Brain microvascular endothelial cell (primary cell): Measurements from ENCODE around the gene RBCK1.

ENCODE experiments used
- DNase-seq: peaks from one replicate; pipeline ENCODE4 v3.0.0-alpha.2; 2020
- H3K27ac ChIP-seq: fragments of 250-450 bp; sonication (Bioruptor Pico); 2 replicates; pipeline ENCODE4 v1.5.1; 2020; ENCODE audit warnings: mild to moderate bottlenecking, moderate library complexity
- H3K27me3 ChIP-seq: fragments of 250-450 bp; sonication (Bioruptor Pico); replicated peaks from 2 replicates; pipeline ENCODE4 v1.5.1; 2020; ENCODE audit warnings: mild to moderate bottlenecking
- H3K36me3 ChIP-seq: fragments of 250-450 bp; sonication (Bioruptor Pico); replicated peaks from 2 replicates; pipeline ENCODE4 v1.5.1; 2020; ENCODE audit warnings: mild to moderate bottlenecking
- H3K4me3 ChIP-seq: 2 replicates; pipeline ENCODE4 v1.5.1; 2011; ENCODE audit warnings: low read depth, mild to moderate bottlenecking, control low read depth, low read length, moderate library complexity
- in situ Hi-C: cut with HindIII; loops from 2 replicates; pipeline ENCODE4 v1.10.0; 2017; ENCODE audit warnings: low sequenced_read_pairs, low pct_ligation_motif_present
- TF ChIP-seq, protein P1 (sequence below): IDR thresholded peaks from 2 replicates; pipeline ENCODE4 v1.5.1; 2011; ENCODE audit warnings: low read depth, mild to moderate bottlenecking, moderate library complexity, low read length, control low read depth, inconsistent platforms; ENCODE audit errors: missing control alignments

Gene RBCK1

DNA sequence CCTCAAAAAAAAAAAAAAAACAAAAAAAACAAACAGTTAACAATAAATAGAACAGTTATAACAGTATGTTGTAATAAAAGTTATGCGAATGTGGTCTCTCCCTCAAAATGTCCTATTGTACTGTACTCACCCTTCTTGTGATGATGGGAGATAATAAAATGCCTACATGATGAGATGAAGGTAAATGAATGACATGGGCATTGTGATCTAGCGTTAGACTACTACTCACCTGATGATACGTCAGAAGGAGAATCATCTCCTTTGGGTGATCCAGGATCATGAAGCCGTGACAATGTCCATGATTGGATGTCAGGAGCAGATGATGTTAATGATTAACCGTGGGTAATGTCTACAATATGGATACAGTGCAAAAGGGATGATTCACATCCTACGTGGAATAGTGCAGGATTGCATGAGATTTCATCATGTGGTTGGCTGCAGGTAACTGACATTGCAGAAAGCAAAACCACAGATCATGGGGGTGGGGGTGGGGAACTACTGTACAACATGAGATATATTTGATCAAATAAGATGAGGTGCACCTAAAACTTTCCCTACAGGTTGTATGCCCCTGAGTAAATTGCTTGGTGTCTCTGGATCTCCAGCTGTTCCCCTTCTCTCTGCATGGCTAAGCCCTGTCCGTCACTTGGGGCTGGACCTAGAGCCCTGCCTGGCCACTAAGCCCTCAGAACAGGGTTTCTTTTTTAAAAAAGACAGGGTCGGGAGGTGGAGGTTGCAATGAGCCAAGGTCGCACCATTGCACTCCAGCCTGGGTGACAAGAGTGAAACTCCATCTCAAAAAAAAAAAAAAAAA lies 6.2 kb upstream of the RBCK1 start:
- Histone ChIP-seq H3K27ac (no peak overlapping the region), H3K4me3 (no peak overlapping the region), H3K27me3 (no peaks in the 10 kb centered on the region), H3K36me3 (peaks cover 1% of the 10 kb centered on the region)
- TF ChIP-seq, protein P1, sequence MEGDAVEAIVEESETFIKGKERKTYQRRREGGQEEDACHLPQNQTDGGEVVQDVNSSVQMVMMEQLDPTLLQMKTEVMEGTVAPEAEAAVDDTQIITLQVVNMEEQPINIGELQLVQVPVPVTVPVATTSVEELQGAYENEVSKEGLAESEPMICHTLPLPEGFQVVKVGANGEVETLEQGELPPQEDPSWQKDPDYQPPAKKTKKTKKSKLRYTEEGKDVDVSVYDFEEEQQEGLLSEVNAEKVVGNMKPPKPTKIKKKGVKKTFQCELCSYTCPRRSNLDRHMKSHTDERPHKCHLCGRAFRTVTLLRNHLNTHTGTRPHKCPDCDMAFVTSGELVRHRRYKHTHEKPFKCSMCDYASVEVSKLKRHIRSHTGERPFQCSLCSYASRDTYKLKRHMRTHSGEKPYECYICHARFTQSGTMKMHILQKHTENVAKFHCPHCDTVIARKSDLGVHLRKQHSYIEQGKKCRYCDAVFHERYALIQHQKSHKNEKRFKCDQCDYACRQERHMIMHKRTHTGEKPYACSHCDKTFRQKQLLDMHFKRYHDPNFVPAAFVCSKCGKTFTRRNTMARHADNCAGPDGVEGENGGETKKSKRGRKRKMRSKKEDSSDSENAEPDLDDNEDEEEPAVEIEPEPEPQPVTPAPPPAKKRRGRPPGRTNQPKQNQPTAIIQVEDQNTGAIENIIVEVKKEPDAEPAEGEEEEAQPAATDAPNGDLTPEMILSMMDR: no peak
- in situ Hi-C loops: no loop called here
- DNase-seq: no peak

DNA sequence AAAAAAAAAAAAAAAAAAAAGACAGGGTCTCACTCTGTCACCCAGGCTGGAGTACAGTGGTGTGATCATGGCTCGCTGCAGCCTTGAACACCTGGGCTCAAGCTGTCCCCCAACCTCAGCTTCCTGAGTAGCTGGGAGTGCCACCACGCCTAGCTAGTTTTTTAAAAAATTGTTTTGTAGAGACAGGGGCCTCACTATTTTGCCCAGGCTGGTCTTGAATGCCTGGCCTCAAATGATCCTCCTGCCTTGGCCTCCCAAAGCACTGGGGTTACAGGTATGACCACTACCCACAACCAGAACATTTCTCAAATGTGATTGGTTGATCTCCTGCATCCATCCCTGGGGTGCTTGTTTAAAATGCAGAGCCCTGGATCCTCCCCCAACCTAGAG lies 5.6 kb upstream of the RBCK1 start:
- Histone ChIP-seq H3K36me3 (no peaks in the 10 kb centered on the region), H3K27ac (no peak overlapping the region), H3K27me3 (no peaks in the 10 kb centered on the region), H3K4me3 (no peak overlapping the region)
- DNase-seq: no peak
- TF ChIP-seq, protein P1: no peak
- in situ Hi-C loops: no loop called here

DNA sequence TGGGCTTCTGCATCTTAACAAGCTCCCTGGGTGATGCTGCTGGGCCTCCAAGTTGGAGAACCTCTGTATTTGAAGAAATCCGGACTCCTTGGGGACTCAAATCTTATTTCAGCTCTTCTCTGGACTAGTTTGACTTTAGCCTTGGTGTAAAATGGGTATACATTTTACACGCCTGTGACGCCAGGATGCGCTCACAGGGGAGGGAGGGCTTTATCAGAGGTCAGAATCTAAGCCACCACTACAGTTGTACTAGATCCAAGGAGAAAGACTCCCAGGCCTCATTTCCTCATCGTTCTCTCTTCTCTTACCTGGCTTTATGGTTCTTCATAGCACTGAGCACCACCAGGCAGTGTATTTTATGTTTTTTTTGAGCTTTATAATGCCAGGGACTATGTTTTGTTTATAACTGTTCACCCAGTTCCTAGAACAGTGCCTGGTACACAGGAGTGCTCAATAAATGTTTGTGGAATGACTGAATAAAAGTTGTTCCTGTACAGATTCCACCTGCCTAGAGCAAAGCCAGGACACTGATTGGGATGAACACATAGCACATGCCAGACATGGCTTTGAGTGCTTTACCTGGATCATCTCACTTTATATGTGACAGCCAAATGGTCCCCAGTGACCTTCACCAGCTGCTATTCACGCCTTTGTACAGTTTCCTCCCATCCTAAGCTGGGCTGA lies 5.1 kb upstream of the RBCK1 start:
- no peak overlapping the region for H3K4me3 ChIP-seq
- in situ Hi-C loops: no loop called here
- H3K27me3 ChIP-seq: no peaks in the 10 kb centered on the region
- no peaks in the 10 kb centered on the region for H3K36me3 ChIP-seq
- TF ChIP-seq, protein P1: no peak
- H3K27ac ChIP-seq: no peak overlapping the region
- DNase-seq: no peak

DNA sequence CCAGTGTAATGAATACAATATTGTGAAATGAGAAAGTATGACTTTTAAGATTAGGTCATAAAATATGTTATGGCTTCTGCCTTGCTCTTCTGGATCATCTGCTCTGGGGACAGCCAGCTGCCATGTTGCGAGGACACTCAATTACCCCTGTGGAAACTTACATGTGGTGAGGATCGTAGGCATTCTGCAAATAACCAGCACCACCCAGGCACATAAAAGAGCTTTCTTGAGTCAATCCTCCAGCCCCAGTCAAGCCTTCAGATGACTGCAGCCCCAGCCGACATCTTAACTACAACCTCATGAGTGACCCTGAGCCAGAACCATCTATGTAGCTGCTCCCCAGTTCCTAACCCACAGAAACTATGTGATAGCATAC lies 4.5 kb upstream of the RBCK1 start:
- H3K27me3 ChIP-seq: no peaks in the 10 kb centered on the region
- no peak overlapping the region for H3K4me3 ChIP-seq
- TF ChIP-seq, protein P1: no peak
- in situ Hi-C loops: no loop called here
- no peak for DNase-seq
- no peak overlapping the region for H3K27ac ChIP-seq
- H3K36me3 ChIP-seq: no peaks in the 10 kb centered on the region

DNA sequence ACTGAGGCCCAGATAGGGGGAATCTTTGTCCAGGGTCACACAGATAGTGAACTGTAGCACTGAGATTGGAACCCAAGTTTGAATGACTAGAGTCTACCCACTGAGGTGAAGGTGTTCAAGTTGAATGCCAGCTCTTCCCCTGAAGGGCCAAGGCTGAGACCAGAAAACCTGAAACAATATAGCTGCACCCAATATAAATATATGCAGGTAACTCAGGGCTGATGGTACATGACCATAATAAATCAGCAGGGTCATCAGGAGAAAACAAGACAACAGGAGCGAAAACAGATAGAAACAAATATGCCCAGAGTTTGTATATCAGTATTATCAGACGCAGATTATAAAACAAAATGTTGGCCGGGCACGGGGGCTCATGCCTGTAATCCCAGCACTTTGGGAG lies 4.0 kb upstream of the RBCK1 start:
- DNase-seq: no peak
- Histone ChIP-seq H3K36me3 (no peaks in the 10 kb centered on the region), H3K4me3 (no peak overlapping the region), H3K27me3 (no peaks in the 10 kb centered on the region), H3K27ac (no peak overlapping the region)
- in situ Hi-C loops: no loop called here
- TF ChIP-seq, protein P1: no peak
